ELF-1 (cell line): ENCODE data around the gene UQCR11.

Source experiments
- DNase-seq: peaks from one replicate; pipeline ENCODE4 v3.0.0-alpha.2; 2016; ENCODE audit warnings: low read depth, low spot score

Gene UQCR11

DNA sequence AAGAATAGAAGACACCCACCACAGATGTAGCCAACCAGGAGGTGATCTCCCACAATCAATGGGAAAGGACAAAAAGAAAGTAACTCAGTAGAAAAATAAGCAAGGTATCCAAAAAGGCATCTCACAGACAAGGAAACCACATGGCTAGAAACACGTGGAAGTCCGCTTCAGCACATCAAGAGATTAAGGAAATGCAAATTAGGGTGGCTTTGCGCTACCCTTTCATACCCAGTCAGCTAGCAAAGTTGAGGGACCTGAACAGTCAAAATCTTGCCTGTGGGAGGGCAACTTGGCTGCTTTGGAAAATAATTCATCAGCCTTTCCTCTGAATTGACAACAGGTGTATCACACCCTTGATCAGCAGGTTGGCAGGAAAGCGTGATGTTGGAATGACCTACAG is 11.6 kb upstream of the UQCR11 start:
- DNase-seq = no peak

DNA sequence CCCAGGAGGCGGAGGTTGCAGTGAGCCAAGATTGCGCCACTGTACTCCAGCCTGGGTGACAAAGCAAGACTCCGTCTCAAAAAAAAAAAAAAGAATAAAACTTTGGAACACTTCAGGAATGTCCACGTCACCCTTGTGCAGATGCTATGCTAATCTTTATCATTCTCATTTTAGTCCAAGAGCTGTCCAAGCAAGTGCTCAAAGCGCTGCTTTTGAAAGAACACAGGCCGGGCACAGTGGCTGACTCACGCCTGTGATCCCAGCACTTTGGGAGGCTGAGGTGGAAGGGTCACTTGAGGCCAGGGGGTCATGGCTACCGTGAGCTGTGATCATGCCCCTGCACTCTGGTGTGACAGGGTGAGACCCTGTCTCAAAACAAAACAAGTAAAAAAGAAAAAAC is 11.1 kb upstream of the UQCR11 start:
- no peak for DNase-seq

DNA sequence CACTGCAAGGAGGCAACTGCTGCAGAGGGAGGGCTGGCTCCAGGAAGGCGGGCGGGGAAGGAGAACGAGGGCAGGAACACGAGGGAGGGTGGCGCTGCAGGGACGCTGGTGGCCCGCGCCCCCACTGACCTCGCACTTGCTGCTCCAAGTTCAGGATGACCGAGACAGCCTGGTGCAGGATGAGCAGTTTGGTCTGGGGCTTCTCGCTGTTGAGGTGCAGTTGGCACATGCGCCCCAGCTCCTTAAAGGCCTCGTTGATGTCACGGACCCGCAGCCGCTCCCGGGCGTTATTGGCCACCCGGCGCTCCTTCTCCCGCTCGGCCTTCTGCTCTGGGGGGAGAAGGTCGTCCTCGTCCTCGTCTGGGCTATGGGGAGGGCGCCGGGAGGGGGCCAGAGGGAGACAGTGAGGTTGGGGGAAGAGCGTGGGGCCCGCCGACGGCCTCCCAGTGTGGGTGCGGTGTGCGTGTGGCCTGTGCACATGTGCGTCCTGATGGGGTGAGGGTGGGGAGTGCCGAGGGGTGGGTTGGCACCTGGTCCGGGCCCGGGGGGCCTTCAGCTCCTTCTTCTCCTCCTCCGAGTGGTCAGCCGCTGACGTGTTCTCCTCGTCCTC is 10.0 kb upstream of the UQCR11 start:
- DNase-seq = no peak

DNA sequence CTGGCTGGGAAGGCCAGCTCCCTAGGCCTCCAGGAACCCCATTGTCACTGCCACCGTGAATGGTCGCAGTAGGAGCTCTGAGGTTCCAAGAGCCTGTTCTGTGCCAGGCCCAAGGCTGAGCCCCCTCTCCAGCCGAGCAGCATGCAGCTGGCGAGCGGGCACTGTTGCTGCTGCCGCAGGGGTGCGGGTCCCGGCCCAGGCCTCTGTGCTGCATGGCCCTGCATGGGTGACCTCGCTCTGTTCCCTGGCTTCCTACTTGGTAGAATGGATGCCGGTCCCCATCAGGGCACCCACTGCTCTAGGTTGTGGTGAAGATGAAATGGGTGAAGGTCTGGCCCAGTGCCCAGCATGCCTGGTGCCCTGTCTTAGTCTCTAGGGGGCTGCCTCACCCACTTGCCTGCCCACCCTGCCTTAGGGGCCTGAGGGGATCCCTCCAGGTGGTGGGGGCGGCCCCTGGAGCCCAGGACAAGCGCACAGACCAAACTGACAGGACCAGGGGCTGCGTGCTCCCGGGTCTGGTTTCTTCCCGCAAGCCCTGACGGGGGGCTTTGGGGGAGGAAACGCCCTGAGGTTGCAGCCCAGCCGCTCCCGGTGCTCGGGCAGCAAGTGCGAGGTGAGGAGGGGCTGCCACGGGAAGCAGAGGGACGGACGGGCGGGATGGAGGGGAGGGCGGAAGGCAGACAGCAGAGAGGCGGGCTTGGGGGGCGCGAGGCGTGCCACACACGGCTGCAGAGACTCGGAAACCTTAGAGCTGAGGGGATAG is 8.7 kb upstream of the UQCR11 start:
- no peak for DNase-seq

DNA sequence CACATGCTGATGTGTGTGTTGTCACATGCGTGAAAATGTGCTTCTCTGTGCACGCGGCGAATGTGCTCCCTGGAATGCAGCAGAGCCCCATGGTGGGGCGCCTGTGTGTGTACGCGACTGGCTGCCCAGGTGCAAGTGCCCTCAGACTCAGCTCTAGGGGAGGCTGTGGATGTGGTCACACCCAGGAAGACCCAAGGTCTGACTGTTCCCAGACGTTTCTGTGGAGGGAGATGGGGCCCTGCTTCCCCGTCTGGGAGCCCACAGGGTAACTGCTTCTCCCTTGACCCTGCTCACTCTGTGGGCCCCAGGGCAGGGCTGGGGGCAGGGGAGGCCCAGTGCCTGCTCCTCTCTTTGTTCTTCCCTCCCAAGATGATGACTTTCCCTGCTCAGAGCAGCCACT is 7.9 kb upstream of the UQCR11 start:
- no peak for DNase-seq

DNA sequence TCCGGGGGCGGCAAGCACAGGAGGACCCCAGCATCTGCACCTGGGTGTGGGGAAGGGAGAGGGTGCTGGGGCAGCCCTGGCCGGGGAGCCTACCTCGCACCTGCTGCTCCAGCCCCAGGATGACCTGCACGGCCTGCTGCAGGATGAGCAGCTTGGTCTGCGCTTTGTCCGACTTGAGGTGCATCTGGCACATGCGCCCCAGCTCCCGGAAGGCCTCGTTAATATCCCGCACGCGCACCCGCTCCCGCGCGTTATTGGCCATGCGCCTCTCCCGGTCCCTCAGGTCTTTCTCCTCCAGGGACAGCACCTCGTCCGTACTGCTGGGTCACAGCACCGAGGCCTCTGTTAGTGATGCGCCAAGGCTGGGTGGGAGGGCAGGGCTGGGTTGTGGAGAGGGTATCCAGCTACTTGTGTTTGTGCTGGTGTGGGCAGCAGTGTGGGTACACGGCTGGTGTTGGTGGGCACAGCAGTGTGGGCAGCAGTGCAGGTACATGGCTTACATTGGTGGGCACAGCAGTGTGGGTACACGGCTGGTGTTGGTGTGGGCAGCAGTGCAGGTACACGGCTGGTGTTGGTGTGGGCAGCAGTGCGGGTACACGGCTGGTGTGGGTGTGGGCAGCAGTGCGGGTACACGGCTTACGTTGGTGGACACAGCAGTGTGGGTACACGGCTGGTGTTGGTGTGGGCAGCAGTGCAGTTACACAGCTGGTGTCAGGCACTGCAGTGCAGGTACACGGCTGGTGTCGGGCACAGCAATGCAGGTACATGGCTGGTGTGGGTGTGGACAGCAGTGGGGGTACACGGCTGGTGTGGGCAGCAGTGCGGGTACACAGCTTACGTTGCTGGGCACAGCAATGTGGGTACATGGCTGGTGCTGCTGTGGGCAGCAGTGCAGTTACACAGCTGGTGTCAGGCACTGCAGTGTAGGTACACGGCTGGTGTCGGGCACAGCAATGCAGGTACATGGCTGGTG is 7.1 kb upstream of the UQCR11 start:
- DNase-seq = no peak

DNA sequence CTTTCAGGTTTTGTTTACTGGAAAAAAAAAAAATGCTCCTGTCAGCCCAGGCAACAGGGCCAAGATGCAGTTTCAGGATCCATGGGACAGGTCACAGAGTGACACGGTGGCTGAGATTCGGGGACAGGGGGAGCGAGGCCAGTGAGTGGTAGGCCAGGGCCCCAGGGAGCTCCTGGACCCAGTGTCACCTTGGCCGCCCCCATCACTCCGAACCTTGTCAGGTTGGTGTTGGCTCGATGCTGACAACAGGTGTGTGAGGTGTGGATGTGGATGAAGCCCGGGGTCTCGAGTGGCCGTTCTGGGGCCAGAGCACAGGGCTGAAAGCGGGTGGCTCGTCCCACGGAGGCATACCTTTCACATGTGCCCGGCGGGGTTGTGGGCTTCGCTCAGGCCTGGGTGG is 6.1 kb upstream of the UQCR11 start:
- DNase-seq = no peak

DNA sequence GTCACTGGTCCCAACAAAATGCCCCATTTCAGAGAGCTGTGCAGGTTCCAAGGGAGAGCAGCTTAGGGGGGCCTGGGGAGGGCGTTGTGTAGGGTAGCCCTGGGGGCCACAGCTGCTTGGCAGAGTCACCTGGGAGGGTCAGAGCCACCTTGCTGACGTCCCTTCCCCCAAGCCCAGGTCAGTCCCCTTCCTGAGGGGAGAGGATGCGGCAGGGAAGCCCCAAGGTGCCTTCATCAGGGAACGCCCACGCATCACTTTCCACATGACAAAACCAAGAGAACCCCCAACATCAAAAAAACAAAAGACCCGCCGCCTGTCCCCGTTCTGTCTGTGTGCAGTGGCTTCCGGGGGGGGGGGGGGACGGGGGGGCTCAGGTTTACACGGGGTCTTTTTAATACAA is 5.3 kb upstream of the UQCR11 start:
- no peak for DNase-seq

DNA sequence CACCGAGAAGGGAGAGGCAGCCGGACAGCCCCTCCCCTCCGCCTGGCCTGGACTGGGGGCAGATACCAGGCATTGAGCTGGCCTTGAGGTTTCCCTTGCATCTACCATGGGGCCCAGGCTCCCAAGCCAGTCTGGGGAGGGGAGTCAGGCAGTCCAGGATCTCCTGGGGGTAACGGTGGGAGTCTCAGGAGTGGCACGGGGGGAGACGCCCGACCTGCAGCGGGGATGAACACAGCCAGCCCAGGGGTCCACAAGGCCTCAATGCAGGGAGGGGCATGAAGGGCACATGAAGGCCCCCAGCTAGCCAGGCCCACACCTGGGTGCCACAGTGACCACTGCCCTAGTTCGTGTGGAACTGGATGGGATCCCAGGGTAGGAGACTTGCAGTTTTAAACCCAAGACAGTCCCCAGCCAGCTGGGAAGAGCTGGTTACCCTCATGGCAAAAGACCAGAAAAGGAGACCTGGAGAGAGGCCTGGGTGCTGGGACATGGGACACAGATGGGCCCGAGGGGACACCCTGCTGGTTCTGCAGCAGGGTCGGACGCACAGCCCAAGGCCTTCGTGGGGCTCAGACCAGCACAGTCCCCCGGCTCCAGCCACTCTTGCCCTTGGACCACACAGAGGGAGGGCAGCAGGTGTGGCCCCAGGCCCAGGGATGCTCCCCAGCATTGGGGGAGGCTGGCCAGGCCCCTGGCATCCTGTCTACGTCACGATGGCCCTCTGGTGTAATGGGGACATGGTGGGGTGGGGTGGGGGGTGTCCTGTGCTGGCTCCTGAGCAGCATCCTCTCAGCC is 4.6 kb upstream of the UQCR11 start:
- no peak for DNase-seq

DNA sequence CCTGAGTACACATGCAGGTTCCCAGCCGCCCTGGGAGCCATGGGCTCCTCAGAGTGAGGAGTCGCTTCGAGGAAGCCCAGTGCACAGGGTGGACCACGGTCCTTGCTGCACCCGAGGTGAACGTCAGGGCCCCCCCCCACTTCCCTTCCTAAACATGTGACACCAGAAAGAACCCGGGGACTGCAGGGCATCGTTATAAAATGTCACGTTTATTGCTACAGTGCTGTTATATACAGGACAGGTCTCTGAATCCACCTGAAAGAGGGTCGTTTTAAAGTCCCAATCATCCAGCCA is 3.8 kb upstream of the UQCR11 start:
- no peak for DNase-seq

DNA sequence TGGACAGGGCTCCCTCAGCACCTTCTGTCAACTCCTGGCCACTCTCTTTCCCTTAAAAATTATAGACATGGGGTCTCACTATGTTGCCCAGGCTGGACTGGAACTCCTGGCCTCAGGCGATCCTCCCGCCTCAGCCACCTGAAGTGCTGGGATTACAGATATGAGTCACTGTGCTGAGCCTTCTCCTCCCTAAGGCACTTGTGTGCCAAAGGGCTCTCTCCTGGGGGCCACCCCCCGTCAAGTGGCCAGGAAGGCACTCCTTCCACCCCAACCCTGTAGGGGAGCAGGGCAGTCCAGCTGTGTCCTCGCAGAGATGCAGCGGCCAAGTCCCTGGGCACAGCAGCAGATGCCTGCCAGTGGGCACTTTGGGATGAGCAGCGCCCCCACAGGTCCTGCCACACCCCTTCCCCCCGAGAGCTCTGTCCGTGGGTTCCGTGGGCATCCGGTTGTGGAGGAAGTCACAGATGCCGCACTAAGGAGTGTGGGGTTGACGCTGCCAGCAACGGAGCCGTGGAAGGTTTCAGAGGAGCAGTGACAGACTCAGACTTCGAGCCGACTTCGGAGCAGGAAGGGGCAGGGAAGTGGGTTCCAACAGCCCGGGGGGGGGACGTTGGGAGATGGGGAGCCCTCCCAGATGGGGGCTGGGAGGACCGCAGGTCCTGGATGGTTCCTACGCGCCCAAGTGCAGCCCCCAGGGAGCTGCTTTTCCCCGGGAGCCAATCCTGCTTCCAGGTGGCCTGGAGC is 3.3 kb upstream of the UQCR11 start:
- no peak for DNase-seq

DNA sequence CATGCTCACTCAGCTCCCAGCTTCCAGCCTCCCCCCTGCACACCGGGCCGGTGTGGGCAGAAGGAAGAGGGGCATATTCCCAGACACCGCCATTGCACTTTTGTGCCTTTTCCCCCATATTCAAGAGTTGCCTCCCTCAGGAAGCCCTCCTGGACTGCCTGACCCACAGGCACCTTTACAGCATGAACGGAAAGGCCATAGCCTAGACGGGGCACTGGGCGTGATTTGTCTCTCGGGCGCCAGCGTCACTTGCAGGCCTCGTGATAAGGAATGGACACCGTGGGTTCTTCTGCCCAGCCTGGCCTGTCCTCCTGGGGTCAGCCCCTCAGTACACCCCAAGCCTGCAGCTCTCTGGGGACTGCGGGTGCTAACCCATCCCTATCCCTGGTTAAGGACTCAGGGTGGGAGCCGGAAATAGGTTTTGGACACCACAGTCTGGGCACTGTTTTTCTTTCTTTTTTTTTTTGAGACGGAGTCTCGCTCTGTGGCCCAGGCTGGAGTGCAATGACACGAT is 933 bp upstream of the UQCR11 start:
- no peak for DNase-seq

DNA sequence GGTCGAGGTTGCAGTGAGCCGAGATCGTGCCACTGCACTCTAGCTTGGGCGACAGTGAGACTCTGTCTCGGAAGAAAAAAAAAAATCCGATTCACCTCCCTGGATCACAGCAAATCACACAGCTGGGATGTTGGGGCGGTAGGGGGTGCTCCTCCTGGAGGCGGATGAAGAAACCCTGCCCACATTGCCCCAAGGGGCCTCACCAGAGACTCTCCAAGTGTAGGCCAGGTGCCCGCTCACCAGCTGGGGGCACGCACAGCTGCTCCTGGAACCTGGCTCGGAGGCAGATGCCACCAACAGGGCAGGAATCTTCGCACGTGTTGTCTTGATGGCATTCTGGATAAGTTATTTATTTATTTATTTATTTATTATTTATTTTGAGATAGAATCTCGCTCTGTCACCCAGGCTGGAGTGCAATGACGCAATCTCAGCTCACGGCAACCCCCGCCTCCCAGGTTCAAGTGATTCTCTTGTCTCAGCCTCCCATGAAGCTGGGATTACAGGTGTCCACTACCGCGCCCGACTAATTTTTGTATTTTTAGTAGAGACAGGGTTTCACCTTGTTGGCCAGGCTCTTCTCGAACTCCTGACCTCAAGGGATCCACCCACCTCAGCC is 3.1 kb downstream of the UQCR11 start:
- DNase-seq = no peak

DNA sequence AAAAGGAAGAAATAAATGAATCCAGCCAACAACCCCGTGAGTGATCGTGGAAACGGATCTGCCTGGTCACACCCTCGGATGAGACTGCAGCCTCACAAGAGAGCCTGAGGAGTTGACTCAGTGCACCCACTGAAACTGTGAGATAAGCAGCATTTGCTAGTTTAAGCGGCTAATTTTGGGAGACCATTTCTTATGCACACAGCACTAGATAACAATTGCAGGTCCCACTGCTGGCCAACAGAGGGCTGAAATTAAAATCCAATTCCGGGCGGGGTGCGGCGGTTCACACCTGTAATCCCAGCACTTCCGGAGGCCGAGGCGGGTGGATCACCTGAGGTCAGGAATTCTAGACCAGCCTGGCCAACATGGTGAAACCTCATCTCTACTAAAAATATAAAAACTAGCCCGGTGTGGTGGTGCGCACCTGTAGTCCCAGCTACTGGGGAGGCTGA is 3.6 kb downstream of the UQCR11 start:
- DNase-seq = no peak

DNA sequence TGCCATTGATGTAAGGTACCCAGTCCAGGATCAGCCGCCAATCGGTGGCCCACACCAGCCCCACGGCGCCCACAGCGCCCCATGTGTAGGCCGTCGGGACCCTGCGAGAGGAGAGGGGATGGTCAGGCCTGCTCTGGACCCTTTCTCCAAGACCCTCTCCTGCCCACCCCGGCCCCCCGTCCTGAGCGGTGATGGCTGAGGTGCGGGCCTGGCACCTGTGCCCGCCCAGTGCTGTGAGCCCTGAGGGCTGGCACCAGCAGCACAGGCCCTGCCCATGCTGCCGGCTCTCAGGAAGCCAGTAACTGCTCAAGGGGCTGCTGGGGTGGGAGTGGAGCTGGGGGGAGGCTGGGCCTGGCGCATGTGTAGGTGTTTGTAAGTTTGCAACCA is 5.8 kb downstream of the UQCR11 start:
- no peak for DNase-seq

DNA sequence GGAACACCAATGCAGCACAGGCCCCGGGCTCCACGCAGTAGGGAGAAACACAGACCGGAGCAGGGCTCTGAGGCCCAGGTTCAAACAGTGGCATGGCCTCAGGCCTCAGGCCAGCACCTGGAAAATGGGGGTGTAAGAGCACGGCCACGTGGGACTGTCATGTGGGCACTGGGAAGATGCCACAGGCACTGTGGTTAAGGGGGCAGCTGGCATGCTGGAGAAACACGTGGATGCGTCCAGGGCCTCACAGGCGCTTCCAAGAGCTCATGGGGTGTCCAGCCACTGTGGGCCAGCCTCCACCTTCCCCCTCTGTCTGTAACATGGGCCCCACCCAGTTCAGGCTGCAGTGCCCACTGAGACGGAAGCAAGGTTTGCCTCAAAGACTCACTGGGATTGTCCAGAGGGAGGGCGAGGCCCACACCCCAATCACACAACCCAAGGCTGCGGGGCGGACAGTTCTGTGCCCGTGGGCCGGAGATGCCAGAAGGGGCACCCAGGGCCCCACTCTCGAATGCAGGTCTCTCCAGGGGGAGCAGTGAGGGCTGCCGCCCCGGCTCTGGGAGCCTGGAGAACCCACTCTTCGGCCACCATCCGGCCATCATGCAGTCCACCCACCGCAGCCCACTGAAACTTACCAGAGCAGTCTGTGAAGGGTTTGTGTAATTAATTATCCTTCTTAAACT is 6.3 kb downstream of the UQCR11 start:
- DNase-seq = no peak

DNA sequence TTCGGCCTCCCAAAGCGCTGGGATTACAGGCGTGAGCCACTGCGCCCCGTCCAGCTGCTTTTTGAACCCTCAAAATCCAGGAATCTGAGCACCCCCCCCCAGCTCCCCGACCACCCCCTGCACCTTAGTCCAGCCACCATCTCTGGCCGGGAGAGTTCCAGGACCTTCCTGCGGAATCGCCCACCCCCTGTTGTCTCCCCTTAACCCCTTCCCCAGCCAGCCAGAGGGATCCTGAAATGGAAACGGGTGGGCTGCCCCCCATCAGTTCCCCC is 11.8 kb downstream of the UQCR11 start:
- no peak for DNase-seq

DNA sequence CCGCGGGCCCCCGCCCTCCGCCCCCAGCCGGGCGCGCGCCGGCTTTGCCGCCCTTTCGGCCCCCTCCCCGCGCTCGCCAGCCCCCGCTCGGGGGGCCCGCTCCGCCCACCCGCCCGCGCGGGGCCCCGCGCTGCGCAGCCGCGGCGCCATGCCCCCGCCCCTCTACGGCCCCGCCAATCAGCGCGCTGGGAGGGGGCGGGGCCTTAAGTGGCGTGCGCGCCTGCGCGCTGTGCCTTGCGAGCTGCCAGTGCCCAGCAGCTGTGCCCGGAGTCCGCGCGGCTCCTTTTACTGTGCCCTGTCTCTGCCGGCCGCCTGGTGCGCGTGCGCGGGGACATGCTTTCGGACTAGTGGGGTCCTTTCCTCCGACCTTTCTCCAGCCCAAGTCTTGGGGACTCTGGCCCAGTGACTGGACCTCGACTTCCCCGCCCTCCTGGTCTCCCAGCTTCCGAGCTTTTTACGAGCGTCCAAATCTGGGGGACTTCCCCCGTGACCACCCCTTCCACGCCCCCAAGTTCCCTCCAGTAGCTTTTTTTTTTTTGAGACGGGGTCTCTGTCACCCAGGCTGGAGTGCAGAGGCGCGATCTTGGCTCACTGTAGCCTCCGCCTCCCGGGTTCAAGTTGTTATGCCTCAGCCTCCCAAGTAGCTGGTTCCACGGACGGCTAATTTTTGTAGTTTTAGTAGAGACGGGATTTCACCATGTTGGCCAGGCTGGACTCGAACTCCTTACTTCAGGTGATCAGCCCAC is 12.3 kb downstream of the UQCR11 start, which contains the start of gene MBD3:
TSS of gene MBD3 (minus strand) at position 111 of the 746 bp plus-strand sequence. CDS start 234 bp downstream, outside the sequence.
- peak; percentile 91 for DNase-seq
